GM20431 (cell line): ENCODE measurements around the gene FCRL6.

Experiments
- in situ Hi-C: fragments of 300-500 bp; cut with MseI, MboI; formaldehyde crosslinking; loops from one replicate; pipeline ENCODE4 v1.15.0; 2020; ENCODE audit warnings: low sequenced_read_pairs; ENCODE audit not compliant: unreplicated experiment

Gene FCRL6

GRCh38 chr1:159856576-159856975 is 54.4 kb downstream of the FCRL6 start:
- in situ Hi-C loops: no loop called here

DNA sequence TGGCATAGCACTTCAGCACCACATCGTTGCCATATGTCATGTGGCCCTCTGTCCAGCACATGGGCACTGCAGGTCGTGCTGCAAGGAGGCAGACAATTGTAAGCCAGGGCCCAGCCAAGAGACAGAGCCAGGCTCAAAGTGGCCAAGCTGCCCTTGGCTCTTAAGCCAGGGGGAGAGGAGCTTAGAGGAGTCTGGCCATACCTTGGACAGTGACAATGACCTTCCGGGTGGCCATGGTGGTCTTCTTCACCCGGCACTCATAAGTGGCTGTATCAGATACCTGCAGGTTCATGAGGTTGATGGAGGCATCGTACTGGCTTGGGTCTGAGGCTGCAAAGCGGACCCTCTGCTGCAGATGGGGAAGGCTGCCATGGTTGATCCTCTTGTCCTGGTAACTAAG is 55.7 kb downstream of the FCRL6 start:
- in situ Hi-C loops: no loop called here

GRCh38 chr1:159859767-159860322 is 57.7 kb downstream of the FCRL6 start:
- in situ Hi-C loops: no loop called here

DNA sequence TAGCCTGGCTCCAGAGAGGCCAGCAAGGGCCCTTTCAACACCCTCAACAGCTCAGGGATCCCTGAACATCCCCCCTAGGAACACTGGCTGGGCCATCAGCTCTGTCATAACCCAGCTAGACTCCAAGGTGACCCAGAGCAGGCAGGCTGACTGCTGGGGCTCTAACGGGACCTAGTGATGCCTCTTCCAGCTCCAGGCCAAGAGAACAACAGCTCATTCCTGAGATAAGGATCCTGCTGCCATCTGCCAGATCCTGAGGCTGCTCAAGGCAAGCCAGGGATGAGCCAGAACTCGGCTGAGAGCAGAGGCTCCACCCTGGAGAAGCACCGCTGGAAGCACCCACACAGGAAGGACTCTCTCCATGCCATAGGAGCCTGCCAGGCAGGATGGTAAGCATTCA is 58.3 kb downstream of the FCRL6 start:
- in situ Hi-C loops: no loop called here

DNA sequence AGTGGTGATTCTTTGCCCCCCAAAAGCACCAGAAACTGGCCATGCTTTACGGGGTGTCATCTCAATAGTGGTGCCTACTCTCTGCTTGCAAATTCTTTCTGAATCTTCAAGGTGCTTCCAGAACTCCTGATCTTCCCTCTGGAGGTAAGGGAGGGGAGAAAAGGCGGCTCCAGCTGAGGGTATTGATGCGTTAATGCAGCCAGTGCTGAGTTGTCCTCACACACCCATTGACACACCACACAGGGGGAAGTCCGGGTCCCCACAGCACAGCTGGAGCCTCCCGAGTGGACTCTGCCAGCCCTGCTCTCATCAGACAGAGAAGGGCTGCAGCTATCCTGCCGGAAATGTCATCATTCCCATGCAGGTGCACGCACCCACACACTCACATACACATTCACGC is 59.1 kb downstream of the FCRL6 start:
- in situ Hi-C loops: no loop called here

- in situ Hi-C loops: no loop called here
These were observed 59.9 kb downstream of the FCRL6 start for GRCh38 chr1:159862031-159862430.

- in situ Hi-C loops: no loop called here
These were observed 60.4 kb downstream of the FCRL6 start, which contains the start of gene VSIG8 for GRCh38 chr1:159862557-159862956. TSS of gene VSIG8 (minus strand) at chr1:159862657. CDS start at chr1:159862521, 136 bp downstream.

DNA sequence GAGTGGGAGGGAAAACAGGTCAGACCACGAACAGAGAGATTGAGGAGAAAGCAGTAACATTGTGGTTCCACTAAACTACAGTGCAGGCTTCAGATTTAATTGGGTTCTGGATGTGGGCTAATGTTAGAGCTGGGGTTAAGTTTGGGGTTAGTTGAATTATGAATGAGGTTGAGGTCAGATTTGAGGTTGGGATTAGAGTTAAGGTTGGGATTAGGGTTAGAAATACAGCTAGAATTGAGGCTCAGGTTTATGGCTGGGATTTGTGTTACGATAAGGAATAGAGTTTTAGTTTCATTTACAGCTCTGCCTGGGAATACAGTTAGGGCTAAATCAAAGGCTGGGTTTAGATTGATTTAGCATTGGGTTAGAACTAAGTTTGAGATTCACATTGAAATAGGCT is 62.1 kb downstream of the FCRL6 start:
- in situ Hi-C loops: no loop called here
